H4 (cell line): ENCODE data around the gene AKAP13. TPM values are rescaled to one million over a fixed set of nuclear protein-coding genes. Genes with fewer than 3 reads are reported as not detected.
"Not testable (repeated sequence)": the region's sequence is repeated elsewhere in the genome, so short reads cannot be mapped to it uniquely, and the experiment has no call there.

Experiments used
- DNase-seq: peaks from one replicate; pipeline ENCODE4 v3.0.0-alpha.2; 2015; ENCODE audit warnings: low spot score
- total RNA-seq: library from RNA; depleted of rRNA; stranded (reverse); fragments of >200 nt; shearing (Covaris generic); gene quantifications from 2 replicates; pipeline ENCODE4 v1.2.3, GENCODE V29; 2014

The AKAP13 gene
- total RNA-seq, 1 experiment from 2014 or later = 16.6 TPM

- not testable (repeated sequence) for DNase-seq
Measured at GRCh38 chr15:85441854-85442253, 61.5 kb downstream of the AKAP13 start.

GRCh38 chr15:85443046-85443445 is 62.6 kb downstream of the AKAP13 start:
- no peak for DNase-seq

- DNase-seq = peak; percentile 61
Measured at GRCh38 chr15:85443593-85444087, 63.2 kb downstream of the AKAP13 start.

GRCh38 chr15:85444122-85444745 is 63.8 kb downstream of the AKAP13 start:
- DNase-seq = no peak

- no peak for DNase-seq
Measured at GRCh38 chr15:85445361-85445760, 65.0 kb downstream of the AKAP13 start.

GRCh38 chr15:85451099-85451700 is 70.8 kb downstream of the AKAP13 start:
- DNase-seq = no peak

- no peak for DNase-seq
Measured at GRCh38 chr15:85452436-85452835, 72.0 kb downstream of the AKAP13 start.

- DNase-seq = no peak
Measured at GRCh38 chr15:85453144-85453872, 72.9 kb downstream of the AKAP13 start.

- DNase-seq = no peak
Measured at GRCh38 chr15:85454403-85454802, 74.0 kb downstream of the AKAP13 start.

- DNase-seq = no peak
Measured at GRCh38 chr15:85455891-85456290, 75.5 kb downstream of the AKAP13 start.

GRCh38 chr15:85456798-85457197 is 76.4 kb downstream of the AKAP13 start:
- DNase-seq = no peak

GRCh38 chr15:85457392-85457968 is 77.1 kb downstream of the AKAP13 start:
- DNase-seq = no peak

GRCh38 chr15:85458764-85459163 is 78.4 kb downstream of the AKAP13 start:
- no peak for DNase-seq

GRCh38 chr15:85462029-85462428 is 81.6 kb downstream of the AKAP13 start:
- no peak for DNase-seq

GRCh38 chr15:85463276-85463892 is 83.0 kb downstream of the AKAP13 start:
- no peak for DNase-seq

GRCh38 chr15:85463976-85464375 is 83.6 kb downstream of the AKAP13 start:
- DNase-seq = no peak

- DNase-seq = no peak
Measured at GRCh38 chr15:85464471-85464870, 84.1 kb downstream of the AKAP13 start.

- DNase-seq = no peak
Measured at GRCh38 chr15:85470563-85471271, 90.3 kb downstream of the AKAP13 start.

GRCh38 chr15:85472349-85472748 is 91.9 kb downstream of the AKAP13 start:
- no peak for DNase-seq

GRCh38 chr15:85473455-85473854 is 93.1 kb downstream of the AKAP13 start:
- DNase-seq = no peak

- no peak for DNase-seq
Measured at GRCh38 chr15:85474700-85475316, 94.4 kb downstream of the AKAP13 start.
